ENCODE results near the gene TMEM150B.

TMEM150B gene

DNA sequence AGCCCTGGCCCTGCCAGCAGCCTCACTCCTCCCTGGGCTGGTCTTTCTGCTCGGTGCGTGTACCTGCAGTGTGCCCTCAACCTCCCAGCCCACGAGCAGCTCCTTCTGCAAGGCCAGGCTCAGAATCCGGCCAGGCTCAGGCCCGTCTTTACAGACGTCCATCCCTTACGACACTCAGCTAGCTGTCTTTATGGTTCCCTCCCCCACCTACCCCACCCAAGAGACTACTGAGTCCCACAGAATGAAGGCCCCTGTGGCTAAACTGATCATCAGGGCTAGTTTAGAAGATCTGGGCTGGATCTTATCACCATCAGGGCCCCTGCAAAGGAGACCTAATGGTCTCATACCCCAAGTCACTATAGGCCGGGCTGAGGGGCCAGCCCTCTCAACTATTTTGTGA, 10.7 kb downstream of the TMEM150B start:
- TF ChIP-seq POLR2A (IDR thresholded peaks at IDR 0.05; ENCODE audit: low read depth, low read length), result no peak
- no peak for DNase-seq (ENCODE audit: insufficient read length, low spot score)
- no peak for FAIRE-seq

DNA sequence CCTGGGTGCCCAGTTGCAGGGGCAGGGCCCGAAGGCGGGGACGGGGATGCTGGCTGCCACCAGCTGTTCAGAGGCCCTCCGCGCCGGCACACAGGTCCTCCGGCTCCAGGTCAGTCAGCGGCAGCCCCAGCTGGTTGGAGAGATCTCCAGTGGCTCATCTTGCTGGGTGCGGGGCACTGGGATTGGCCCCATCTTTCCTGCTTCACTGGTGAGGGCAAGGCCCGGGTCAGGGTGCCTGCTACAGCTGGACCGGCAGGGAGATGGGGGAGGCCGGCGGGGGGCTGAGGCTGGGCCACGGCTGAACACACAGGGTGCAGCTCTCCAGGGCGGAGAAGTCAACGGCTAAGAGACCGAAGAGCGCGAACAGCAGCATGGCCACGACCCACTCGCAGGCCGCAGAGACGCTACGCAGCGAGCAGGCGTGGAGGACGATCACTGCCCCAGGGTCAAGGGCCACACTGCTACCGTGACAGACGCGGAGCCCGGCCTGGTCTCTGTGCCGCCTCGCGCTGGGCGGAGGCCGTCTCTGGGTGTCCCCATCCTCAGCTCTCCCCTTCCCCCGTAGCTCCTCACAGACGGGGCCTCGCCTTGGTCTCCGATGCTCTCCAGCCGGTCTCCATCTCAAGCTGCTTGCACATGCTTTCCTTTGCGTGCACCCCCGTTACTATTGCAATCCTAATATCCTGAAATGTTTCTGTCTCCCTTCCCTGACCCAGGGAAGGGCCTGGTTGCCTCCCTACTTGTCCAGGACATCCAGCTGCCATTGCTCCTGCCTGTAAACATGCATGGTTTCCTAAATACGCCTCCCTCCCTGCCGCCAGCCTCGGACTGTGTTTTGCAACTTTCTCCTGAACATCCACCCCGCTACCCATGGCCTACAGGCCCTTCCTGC, 12.3 kb downstream of the TMEM150B start:
- no peak for DNase-seq (ENCODE audit: insufficient read length, low spot score)
- TF ChIP-seq POLR2A (IDR thresholded peaks at IDR 0.05; ENCODE audit: low read depth, low read length), result no peak
- no peak for FAIRE-seq

DNA sequence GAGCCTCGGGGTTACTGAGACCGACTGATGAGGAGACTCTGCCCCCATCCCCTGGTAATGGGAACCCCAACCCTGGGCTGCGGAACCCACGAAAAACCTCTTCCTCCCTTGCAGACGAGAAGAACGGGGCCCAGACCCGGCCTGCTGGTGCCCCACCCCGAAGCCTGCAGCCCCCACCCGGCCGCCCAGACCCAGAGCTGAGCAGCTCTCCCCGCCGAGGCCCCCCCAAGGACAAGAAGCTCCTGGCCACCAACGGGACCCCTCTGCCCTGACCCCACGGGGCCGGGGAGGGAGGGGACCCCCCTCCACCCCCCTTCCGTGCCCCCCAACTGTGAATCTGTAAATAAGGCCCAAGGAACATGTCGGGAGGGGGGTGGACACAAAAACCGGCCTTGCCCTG, 13.3 kb downstream of the TMEM150B start:
- FAIRE-seq (no peak), DNase-seq (ENCODE audit: insufficient read length, low spot score) (no peak)

DNA sequence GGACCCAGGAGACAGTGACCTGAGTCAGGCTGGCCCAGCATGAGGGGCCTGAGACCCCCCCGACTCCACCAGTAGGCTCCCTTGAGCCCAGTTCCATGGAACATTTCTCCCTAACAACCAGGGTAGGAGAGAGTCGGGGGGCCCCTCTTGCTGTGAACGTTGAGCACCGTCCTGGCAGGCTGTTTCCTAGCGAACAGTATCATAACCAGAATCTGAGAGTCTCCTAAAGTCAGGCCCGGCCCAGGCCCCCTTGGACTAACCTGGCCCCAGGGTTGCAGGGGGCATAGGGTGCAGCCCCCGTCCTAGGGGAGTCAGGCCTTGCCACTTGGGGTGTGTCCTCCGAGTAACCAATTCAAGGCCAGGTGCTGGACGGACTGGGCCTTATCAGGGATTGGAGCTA, 13.7 kb downstream of the TMEM150B start:
- no peak for TF ChIP-seq POLR2A (IDR thresholded peaks at IDR 0.05; ENCODE audit: low read depth, low read length)
- FAIRE-seq, result no peak
- DNase-seq (ENCODE audit: insufficient read length, low spot score), result no peak

More for the DNA sequence above, 13.3 kb downstream of the TMEM150B start:
- TF ChIP-seq POLR2A (IDR thresholded peaks at IDR 0.05; ENCODE audit: low read depth, low read length), result no peak

DNA sequence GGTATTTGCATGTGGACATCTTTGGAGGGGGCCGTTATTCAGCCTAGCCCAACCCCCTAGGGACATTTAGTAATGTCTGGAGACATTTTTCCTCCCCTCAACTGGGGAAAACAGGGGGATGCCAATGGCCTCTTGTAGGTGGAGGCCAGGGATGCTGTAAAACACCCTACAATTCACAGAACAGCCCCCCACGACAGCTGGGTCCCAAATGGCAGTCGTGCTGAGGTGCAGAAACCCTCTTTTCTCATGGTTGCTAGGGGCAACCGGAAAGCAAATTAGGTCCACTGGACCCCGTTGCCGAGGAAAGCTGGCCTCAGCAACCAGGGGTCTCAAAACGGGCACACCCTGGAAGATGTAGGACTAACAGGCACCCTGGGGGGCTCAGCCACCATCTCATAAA, 14.6 kb downstream of the TMEM150B start:
- TF ChIP-seq POLR2A (IDR thresholded peaks at IDR 0.05; ENCODE audit: low read depth, low read length), result no peak
- DNase-seq (ENCODE audit: insufficient read length, low spot score) (no peak), FAIRE-seq (no peak)

DNA sequence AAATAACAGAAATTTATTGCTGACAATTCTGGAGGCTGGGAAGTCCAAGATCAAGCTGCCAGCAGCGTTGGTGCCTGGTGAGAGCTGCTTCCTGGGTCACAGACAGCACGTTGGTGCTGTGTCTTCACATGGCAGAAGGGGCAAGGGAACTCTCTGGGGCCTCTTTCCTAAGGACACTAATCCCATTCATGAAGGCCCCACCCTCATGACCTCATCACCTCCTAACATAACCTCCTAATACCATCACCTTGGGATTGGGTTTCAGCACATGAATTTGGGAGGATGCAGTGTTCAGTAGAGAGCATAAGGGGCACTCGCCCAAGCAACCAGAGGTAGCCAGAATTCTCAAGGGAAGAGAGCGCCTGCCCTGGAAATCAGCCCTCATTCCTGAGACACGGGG, 15.7 kb downstream of the TMEM150B start:
- 0 out of 2 replicates have a peak, but pooled peaks have one; percentile 9 for TF ChIP-seq POLR2A (IDR thresholded peaks at IDR 0.05; ENCODE audit: low read depth, low read length)
- DNase-seq (ENCODE audit: insufficient read length, low spot score) (no peak), FAIRE-seq (no peak)

DNA sequence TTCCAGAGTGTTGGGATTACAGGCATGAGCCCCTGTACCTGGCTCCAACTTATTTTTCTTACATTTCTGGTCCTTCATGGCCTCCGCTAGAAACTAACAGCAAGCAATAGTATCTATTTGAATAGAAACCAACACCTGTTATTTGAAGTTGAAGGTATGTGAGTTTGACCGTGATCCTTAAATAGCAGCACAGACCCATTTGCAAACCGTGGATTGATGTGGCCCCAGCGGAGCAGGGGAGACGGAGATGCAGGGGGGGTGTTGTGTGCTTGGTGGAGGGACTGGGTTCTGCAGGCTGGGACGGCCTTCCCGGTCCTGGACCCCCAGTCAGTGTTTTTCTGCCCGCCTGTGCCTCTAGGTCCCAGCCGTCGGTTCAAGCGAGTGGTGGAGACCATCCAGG, 16.9 kb downstream of the TMEM150B start:
- DNase-seq (ENCODE audit: insufficient read length, low spot score) (no peak), FAIRE-seq (no peak)
- no peak for TF ChIP-seq POLR2A (IDR thresholded peaks at IDR 0.05; ENCODE audit: low read depth, low read length)

DNA sequence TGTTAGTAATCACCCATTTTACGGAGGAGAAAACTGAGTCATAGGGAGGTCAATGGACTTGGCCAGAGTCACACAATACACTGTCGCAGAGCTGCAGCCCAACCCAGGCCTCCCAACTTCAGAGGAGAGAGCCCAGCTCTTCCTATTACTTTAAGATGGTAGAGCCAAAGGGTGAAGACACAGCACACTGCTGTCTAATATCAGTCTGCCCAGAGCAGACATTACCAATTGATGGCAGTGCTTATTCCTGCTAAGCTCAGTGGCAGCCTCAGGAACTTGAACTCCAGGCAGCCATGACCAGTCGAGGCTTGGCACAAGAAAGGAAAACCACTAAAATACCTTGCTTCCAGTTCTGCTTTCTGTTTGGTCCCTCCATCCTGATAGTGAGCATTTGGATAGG, 18.4 kb downstream of the TMEM150B start:
- TF ChIP-seq POLR2A (IDR thresholded peaks at IDR 0.05; ENCODE audit: low read depth, low read length), result no peak
- no peak for DNase-seq (ENCODE audit: insufficient read length, low spot score)
- no peak for FAIRE-seq

DNA sequence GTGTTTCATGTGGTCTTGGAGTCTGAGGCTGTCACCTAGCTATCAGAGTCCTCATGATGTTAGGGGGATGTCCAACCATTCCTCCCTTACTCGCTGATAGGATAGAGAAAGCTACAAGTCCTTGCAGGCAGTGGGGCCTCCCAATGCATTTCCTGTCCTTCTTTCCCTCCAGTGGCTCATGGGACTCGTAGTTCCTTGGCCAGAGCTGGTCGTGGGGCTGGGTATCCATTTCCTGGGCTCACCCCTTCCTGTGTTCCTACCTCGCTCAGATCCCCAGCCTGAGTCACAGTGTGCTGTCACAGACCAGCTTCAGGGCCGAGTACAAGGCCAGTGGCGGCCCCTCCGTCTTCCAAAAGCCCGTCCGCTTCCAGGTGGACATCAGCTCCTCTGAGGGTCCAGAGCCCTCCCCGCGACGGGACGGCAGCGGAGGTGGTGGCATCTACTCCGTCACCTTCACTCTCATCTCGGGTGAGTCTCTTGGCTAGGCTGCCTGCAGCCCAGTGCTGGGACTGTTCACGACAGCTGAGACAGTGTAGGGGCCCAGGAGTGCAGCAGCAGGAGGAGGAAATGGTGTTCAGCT, 19.1 kb downstream of the TMEM150B start:
- no peak for TF ChIP-seq POLR2A (IDR thresholded peaks at IDR 0.05; ENCODE audit: low read depth, low read length)
- no peak for FAIRE-seq
- no peak for DNase-seq (ENCODE audit: insufficient read length, low spot score)

DNA sequence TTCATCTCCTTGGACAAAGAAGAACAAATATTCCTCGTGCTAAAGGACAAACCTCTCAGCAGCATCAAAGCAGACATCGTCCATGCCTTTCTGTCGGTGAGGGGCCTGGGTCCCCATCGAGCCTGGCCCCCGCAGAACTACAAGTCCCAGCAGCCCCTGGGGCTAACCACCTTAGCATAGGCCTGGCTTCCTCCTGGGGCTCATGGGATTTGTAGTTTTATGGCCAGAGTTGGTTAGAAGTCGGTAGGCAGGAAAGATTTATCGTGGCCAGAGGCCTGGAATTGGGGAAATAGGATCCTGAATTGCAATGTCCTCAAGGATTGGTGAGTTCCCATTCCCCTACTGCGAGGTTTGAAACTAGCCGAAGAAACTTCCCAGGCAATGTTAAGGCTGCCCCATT, 19.6 kb downstream of the TMEM150B start:
- DNase-seq (ENCODE audit: insufficient read length, low spot score) (no peak), FAIRE-seq (no peak)
- TF ChIP-seq POLR2A (IDR thresholded peaks at IDR 0.05; ENCODE audit: low read depth, low read length), result no peak

DNA sequence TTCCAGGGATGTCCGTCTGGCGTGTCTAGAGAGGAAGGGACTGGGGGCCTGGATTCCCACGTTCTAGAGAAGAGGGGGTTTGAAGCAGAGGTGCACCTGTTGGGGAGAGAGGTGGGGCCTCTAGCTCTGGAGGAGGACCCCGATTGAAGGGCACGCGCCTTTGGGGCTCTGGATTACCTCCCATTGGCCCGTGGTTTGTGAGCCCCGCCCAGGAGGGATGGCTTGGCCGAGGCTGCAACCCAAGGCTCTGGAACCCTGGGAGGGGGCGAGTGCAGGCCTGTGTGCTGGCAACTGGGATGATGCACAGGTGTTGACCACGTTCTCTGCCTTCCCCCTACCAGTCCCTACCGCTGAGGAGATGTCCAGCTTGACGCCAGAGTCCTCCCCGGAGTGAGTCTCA, 20.2 kb downstream of the TMEM150B start:
- no peak for FAIRE-seq
- no peak for DNase-seq (ENCODE audit: insufficient read length, low spot score)
- TF ChIP-seq POLR2A (IDR thresholded peaks at IDR 0.05; ENCODE audit: low read depth, low read length), result no peak

DNA sequence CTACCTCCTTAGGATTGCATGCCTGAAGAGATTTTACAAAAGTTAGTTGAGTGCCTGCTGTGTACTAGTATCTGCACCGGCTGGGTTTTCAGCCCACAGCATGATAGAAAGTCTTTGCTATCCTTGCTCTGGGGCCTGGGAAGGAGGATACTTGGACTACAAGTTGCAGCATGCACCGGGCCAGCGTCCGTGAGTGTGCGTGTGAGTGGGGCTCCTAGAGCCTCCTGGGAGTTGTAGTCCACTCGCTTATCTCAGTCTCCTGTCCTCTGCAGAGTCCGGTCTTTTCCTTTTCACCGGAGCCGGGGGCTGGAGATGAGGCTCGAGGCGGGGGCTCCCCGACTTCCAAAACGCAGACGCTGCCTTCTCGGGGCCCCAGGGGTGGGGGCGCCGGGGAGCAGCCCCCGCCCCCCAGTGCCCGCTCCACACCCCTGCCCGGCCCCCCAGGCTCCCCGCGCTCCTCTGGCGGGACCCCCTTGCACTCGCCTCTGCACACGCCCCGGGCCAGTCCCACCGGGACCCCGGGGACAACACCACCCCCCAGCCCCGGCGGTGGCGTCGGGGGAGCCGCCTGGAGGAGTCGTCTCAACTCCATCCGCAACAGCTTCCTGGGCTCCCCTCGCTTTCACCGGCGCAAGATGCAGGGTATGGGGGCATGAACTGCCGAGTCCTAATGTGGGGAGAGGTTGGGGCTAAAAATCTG, 20.7 kb downstream of the TMEM150B start:
- TF ChIP-seq POLR2A (IDR thresholded peaks at IDR 0.05; ENCODE audit: low read depth, low read length), result no peak
- DNase-seq (ENCODE audit: insufficient read length, low spot score), result peak; percentile 78
- FAIRE-seq, result no peak

DNA sequence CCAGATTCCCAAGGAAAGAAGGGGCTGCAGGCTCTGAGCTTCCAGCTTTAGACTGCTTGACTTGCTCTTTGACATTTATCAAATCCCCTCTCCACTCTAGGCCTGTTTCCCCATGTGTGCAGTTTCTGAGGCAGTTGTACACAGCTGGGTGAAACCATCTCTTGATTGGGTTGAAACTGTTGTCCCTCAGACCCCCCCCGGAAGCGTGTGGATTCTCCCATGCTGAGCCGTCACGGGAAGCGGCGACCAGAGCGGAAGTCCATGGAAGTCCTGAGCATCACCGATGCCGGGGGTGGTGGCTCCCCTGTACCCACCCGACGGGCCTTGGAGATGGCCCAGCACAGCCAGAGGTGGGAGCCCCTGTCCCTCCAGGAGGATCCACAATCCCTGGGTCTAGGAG, 21.7 kb downstream of the TMEM150B start:
- DNase-seq (ENCODE audit: insufficient read length, low spot score) (no peak), FAIRE-seq (no peak)
- no peak for TF ChIP-seq POLR2A (IDR thresholded peaks at IDR 0.05; ENCODE audit: low read depth, low read length)

DNA sequence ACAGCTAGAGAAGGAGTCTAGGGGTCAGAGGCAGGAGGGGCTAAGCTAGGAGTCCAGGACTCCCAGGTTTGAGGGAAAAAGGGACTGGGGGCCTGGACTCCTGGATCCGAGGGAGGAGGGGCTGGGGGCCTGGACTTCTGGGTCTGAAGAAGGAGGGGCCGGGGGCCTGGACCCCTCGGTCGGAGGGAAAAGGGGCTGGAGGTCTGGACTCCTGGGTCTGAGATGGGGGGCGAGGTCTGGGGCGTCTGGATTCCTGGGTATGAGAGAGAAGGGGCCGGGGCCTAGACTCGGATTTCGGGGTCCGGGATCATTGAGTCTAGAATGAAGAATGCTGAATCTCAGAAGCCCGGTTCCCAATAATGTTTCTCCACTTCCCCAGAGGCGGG, 22.8 kb downstream of the TMEM150B start:
- DNase-seq (ENCODE audit: insufficient read length, low spot score) (no peak), FAIRE-seq (no peak)
- no peak for TF ChIP-seq POLR2A (IDR thresholded peaks at IDR 0.05; ENCODE audit: low read depth, low read length)

All from H54 (cell line).